Measurements from ENCODE around the gene NLRP12. TPM values are rescaled to one million over a fixed set of nuclear protein-coding genes. Genes with fewer than 3 reads are reported as not detected.

Gene NLRP12
- total and polyA plus RNA-seq, 4 donors = 1.3 to 2.2 (median 1.3) TPM; not detected in 1

DNA sequence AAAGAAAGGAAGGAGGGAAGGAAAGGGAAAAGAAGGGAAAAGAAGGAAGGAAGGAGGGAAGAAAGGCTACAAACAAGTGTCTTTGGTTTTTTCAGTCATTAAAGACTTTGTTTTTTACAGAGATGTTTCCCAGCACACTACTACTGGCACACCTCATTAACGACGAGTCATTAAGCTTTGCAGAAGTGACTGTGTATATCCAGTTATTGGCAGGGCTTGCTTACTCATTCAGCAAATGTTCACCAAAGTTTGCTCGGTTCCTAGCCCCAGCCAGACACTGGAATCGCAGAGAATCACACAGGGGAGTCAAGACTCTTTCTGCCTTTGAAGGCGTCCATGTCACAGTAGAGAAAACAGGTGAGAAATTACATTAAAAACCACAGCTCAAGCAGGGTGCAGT lies 4.3 kb downstream of the NLRP12 start:
- no peak for ATAC-seq (ENCODE audit: low FRiP score)

GRCh38 chr19:53818756-53819155 lies 5.4 kb downstream of the NLRP12 start:
- DNase-seq (no peak), ATAC-seq (ENCODE audit: low FRiP score) (no peak)
- Histone ChIP-seq H3K4me1 (ENCODE audit: control insufficient read depth in 1 of 2, insufficient read depth in 2 of 2, low read length in 2 of 2) (no peaks in the 10 kb centered on the region), H3K9me3 (ENCODE audit: control insufficient read depth, low read length) (no peaks in the 10 kb centered on the region), H3K27me3 (ENCODE audit: control insufficient read depth in 1 of 2, insufficient read depth in 2 of 2, low read length in 1 of 2) (no peaks in the 10 kb centered on the region), H3K4me3 (ENCODE audit: low read length in 2 of 2) (no peak overlapping the region), H3K36me3 (ENCODE audit: control insufficient read depth in 1 of 2, insufficient read depth in 2 of 2, low read length in 1 of 2) (no peaks in the 10 kb centered on the region), H3K27ac (ENCODE audit: low read depth in 1 of 2, low read length in 2 of 2) (no peak overlapping the region)
- intact Hi-C loops (cut with DNase I) = no loop called here
- WGBS, 2 donors = 83 to 86% methylated on average over 13 of the region's 13 CpGs

More for the DNA sequence above, 4.3 kb downstream of the NLRP12 start:
- no peaks in the 10 kb centered on the region for H3K4me1 ChIP-seq (ENCODE audit: control insufficient read depth in 1 of 2, insufficient read depth in 2 of 2, low read length in 2 of 2)
- H3K9me3 ChIP-seq (ENCODE audit: control insufficient read depth, low read length) = no peaks in the 10 kb centered on the region
- no peak overlapping the region for H3K27ac ChIP-seq (ENCODE audit: low read depth in 1 of 2, low read length in 2 of 2)
- intact Hi-C loops (cut with DNase I) = no loop called here
- no peak overlapping the region for H3K4me3 ChIP-seq (ENCODE audit: low read length in 2 of 2)
- no peaks in the 10 kb centered on the region for H3K36me3 ChIP-seq (ENCODE audit: control insufficient read depth in 1 of 2, insufficient read depth in 2 of 2, low read length in 1 of 2)
- H3K27me3 ChIP-seq (ENCODE audit: control insufficient read depth in 1 of 2, insufficient read depth in 2 of 2, low read length in 1 of 2) = no peaks in the 10 kb centered on the region
- 81 to 87% methylated on average over 5 of the region's 5 CpGs for WGBS, 2 donors
- no peak for DNase-seq

DNA sequence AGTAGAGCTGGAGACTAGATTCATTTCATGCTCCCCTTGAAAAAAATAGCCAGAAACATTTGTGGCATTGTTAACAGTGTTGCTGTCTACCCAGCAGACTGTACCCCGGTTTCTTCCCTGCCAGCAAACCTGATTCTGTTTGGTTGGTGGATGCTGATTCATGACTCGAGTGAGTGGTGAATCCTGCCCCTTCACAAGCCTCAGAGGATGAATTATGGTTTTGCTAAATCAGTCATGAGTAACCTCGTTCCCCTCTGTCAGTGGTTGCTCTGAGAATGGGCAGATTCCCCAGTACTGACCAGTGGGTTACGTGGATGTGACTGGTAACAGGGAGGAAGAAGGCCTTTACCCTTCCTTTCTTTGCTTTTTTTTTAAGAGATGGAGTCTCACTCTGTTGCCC lies 10.1 kb downstream of the NLRP12 start:
- DNase-seq = no peak

DNA sequence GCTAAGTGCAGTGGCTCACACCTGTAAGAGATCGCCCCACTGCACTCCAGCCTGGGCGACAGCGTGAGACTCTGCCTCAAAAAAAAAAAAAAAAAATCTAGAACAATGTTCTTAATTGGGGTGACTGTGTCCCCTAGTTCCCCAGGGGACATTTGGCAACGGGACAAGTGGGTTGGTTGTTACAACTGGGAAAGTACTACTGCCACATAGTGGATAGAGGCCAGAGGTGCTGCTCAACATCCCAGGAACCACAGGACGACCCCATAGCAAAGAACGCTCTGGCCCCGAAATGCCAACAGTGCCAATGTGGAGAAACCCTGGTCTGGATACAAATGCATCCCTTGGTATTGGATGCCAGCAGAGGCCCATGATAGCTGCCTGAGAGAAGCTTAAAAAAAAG lies 11.8 kb downstream of the NLRP12 start:
- intact Hi-C loops (cut with DNase I) = no loop called here
- Histone ChIP-seq H3K4me3 (ENCODE audit: low read length in 2 of 2) (no peak overlapping the region), H3K27me3 (ENCODE audit: control insufficient read depth in 1 of 2, insufficient read depth in 2 of 2, low read length in 1 of 2) (no peaks in the 10 kb centered on the region), H3K27ac (ENCODE audit: low read depth in 1 of 2, low read length in 2 of 2) (no peak overlapping the region), H3K9me3 (ENCODE audit: control insufficient read depth, low read length) (no peaks in the 10 kb centered on the region), H3K36me3 (ENCODE audit: control insufficient read depth in 1 of 2, insufficient read depth in 2 of 2, low read length in 1 of 2) (no peaks in the 10 kb centered on the region), H3K4me1 (ENCODE audit: control insufficient read depth in 1 of 2, insufficient read depth in 2 of 2, low read length in 2 of 2) (no peaks in the 10 kb centered on the region)
- 46 to 48% methylated on average over 7 of the region's 7 CpGs for WGBS, 2 donors
- DNase-seq (no peak), ATAC-seq (ENCODE audit: low FRiP score) (no peak)

More for the DNA sequence above, 10.1 kb downstream of the NLRP12 start:
- intact Hi-C loops (cut with DNase I) = no loop called here
- ATAC-seq (ENCODE audit: low FRiP score) = no peak
- no peak overlapping the region for H3K27ac ChIP-seq (ENCODE audit: low read depth in 1 of 2, low read length in 2 of 2)
- no peaks in the 10 kb centered on the region for H3K9me3 ChIP-seq (ENCODE audit: control insufficient read depth, low read length)
- H3K4me3 ChIP-seq (ENCODE audit: low read length in 2 of 2) = no peak overlapping the region
- no peaks in the 10 kb centered on the region for H3K4me1 ChIP-seq (ENCODE audit: control insufficient read depth in 1 of 2, insufficient read depth in 2 of 2, low read length in 2 of 2)
- no peaks in the 10 kb centered on the region for H3K36me3 ChIP-seq (ENCODE audit: control insufficient read depth in 1 of 2, insufficient read depth in 2 of 2, low read length in 1 of 2)
- 67 to 69% methylated on average over 4 of the region's 4 CpGs for WGBS, 2 donors
- H3K27me3 ChIP-seq (ENCODE audit: control insufficient read depth in 1 of 2, insufficient read depth in 2 of 2, low read length in 1 of 2) = no peaks in the 10 kb centered on the region

DNA sequence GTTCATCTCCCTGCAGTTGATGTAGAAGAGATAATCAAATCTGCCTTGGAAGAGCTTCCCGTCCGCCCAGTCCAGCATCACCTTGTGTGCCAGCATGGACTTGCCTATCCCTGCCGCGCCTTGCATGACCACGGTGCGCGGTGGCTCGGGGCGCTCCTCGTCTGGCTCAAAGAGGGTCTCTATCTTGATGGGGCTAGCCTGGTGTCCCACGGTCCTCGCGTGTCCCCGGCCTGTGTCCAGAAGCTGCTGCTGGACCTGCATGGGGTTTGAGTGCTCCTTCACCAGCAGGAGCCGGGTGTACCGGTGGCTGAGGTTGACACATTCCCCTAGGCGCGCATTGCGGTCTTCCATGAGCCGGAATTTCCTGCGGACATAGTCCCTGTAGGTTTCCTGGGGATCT lies 13.2 kb downstream of the NLRP12 start:
- H3K9me3 ChIP-seq (ENCODE audit: control insufficient read depth, low read length) = no peaks in the 10 kb centered on the region
- H3K27me3 ChIP-seq (ENCODE audit: control insufficient read depth in 1 of 2, insufficient read depth in 2 of 2, low read length in 1 of 2) = no peaks in the 10 kb centered on the region
- DNase-seq (peak in 1 of 2 donors; percentile 76), ATAC-seq (ENCODE audit: low FRiP score) (no peak)
- WGBS, 2 donors = 94 to 95% methylated on average over 21 of the region's 21 CpGs
- no peak overlapping the region for H3K4me3 ChIP-seq (ENCODE audit: low read length in 2 of 2)
- H3K36me3 ChIP-seq (ENCODE audit: control insufficient read depth in 1 of 2, insufficient read depth in 2 of 2, low read length in 1 of 2) = no peaks in the 10 kb centered on the region
- no peak overlapping the region for H3K27ac ChIP-seq (ENCODE audit: low read depth in 1 of 2, low read length in 2 of 2)
- intact Hi-C loops (cut with DNase I) = no loop called here
- H3K4me1 ChIP-seq (ENCODE audit: control insufficient read depth in 1 of 2, insufficient read depth in 2 of 2, low read length in 2 of 2) = no peaks in the 10 kb centered on the region

DNA sequence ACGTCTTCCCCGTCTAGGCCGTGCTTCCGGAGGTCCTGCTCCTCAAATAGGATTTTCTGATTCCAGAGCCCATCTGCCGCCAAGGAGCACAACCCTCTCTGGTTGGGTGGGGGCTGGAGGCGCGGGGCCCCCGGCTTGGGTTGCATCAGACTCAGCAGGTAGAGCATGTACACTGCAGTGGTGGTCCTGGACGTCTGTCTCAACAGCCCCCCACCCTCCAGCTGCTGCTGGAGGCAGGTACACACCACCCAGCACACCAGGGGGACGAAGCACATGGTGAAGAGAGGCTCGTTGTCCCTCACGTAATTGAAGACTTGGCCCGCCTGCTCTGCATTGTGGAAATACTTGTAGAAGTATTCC lies 13.9 kb downstream of the NLRP12 start:
- intact Hi-C loops (cut with DNase I) = no loop called here
- Histone ChIP-seq H3K4me1 (ENCODE audit: control insufficient read depth in 1 of 2, insufficient read depth in 2 of 2, low read length in 2 of 2) (no peaks in the 10 kb centered on the region), H3K4me3 (ENCODE audit: low read length in 2 of 2) (no peak overlapping the region), H3K27me3 (ENCODE audit: control insufficient read depth in 1 of 2, insufficient read depth in 2 of 2, low read length in 1 of 2) (no peaks in the 10 kb centered on the region), H3K36me3 (ENCODE audit: control insufficient read depth in 1 of 2, insufficient read depth in 2 of 2, low read length in 1 of 2) (no peaks in the 10 kb centered on the region), H3K9me3 (ENCODE audit: control insufficient read depth, low read length) (no peaks in the 10 kb centered on the region), H3K27ac (ENCODE audit: low read depth in 1 of 2, low read length in 2 of 2) (no peak overlapping the region)
- ATAC-seq (ENCODE audit: low FRiP score) = no peak
- 82 to 83% methylated on average over 13 of the region's 13 CpGs for WGBS, 2 donors
- DNase-seq = no peak

DNA sequence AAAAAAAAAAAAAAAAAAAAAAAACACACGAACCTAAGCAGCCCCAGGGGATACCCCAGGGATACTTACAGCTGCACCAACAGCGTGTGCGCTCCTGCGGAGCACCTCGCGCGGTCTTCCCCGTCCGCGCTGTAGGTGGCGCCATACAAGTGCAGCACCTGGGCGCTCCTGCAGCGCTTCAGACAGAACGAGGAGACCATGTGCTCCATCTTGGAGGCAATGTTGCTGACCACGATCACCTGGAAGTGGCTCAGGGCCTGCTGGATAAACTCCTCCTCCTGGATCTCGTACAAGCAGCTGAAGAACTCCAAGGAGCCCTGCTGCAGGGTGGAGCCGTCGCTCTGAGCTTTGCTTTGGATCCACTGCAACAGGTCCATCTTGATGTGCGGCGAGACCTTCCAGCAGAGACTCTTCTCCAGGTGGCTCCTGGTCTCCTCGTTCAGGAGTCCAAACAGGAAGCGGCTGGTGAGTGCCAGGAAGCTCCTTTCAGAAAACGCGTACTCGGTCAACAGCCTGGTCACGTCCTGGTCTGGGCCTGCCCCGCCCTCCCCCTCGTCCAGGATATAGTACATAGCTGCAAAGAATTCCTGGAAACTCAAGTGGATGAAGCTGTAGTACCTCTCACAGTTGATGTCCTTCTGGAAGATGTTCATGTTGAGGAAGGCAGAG lies 14.5 kb downstream of the NLRP12 start:
- no peaks in the 10 kb centered on the region for H3K9me3 ChIP-seq (ENCODE audit: control insufficient read depth, low read length)
- H3K4me1 ChIP-seq (ENCODE audit: control insufficient read depth in 1 of 2, insufficient read depth in 2 of 2, low read length in 2 of 2) = no peaks in the 10 kb centered on the region
- H3K27ac ChIP-seq (ENCODE audit: low read depth in 1 of 2, low read length in 2 of 2) = no peak overlapping the region
- no peak overlapping the region for H3K4me3 ChIP-seq (ENCODE audit: low read length in 2 of 2)
- 81% methylated on average over 27 to 28 of the region's 28 CpGs for WGBS, 2 donors
- no peaks in the 10 kb centered on the region for H3K27me3 ChIP-seq (ENCODE audit: control insufficient read depth in 1 of 2, insufficient read depth in 2 of 2, low read length in 1 of 2)
- ATAC-seq (ENCODE audit: low FRiP score) (peak; percentile 41), DNase-seq (no peak)
- no peaks in the 10 kb centered on the region for H3K36me3 ChIP-seq (ENCODE audit: control insufficient read depth in 1 of 2, insufficient read depth in 2 of 2, low read length in 1 of 2)
- intact Hi-C loops (cut with DNase I) = no loop called here

DNA sequence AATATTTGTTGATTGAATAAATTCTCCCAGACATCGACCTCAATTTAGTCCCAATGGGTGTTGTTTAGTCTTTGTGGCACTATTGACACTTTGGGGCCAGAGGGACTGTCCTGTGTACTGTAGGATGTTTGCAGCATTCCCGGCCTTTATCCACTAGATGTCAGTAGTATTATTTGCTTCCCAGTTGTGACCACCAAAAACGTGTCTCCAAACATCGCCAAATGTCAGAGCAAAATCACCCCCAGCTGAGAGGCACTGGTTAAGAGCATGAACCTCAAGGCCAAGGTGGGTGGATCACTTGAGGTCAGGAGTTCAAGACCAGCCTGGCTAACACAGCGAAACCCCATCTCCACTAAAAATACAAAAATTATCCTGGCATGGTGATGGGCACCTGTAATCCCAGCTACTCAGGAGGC lies 15.4 kb downstream of the NLRP12 start:
- WGBS, 2 donors = 19 to 23% methylated on average over 5 of the region's 5 CpGs
- no peak overlapping the region for H3K27ac ChIP-seq (ENCODE audit: low read depth in 1 of 2, low read length in 2 of 2)
- DNase-seq (no peak), ATAC-seq (ENCODE audit: low FRiP score) (no peak)
- H3K27me3 ChIP-seq (ENCODE audit: control insufficient read depth in 1 of 2, insufficient read depth in 2 of 2, low read length in 1 of 2) = no peaks in the 10 kb centered on the region
- H3K36me3 ChIP-seq (ENCODE audit: control insufficient read depth in 1 of 2, insufficient read depth in 2 of 2, low read length in 1 of 2) = no peaks in the 10 kb centered on the region
- no peaks in the 10 kb centered on the region for H3K9me3 ChIP-seq (ENCODE audit: control insufficient read depth, low read length)
- intact Hi-C loops (cut with DNase I) = no loop called here
- no peak overlapping the region for H3K4me3 ChIP-seq (ENCODE audit: low read length in 2 of 2)
- H3K4me1 ChIP-seq (ENCODE audit: control insufficient read depth in 1 of 2, insufficient read depth in 2 of 2, low read length in 2 of 2) = no peaks in the 10 kb centered on the region

GRCh38 chr19:53801257-53801656 lies 22.9 kb downstream of the NLRP12 start:
- WGBS, 2 donors = 85 to 90% methylated on average over 9 of the region's 9 CpGs
- no peaks in the 10 kb centered on the region for H3K36me3 ChIP-seq (ENCODE audit: control insufficient read depth in 1 of 2, insufficient read depth in 2 of 2, low read length in 1 of 2)
- no peaks in the 10 kb centered on the region for H3K27me3 ChIP-seq (ENCODE audit: control insufficient read depth in 1 of 2, insufficient read depth in 2 of 2, low read length in 1 of 2)
- no peaks in the 10 kb centered on the region for H3K4me1 ChIP-seq (ENCODE audit: control insufficient read depth in 1 of 2, insufficient read depth in 2 of 2, low read length in 2 of 2)
- no peaks in the 10 kb centered on the region for H3K9me3 ChIP-seq (ENCODE audit: control insufficient read depth, low read length)
- no peak for ATAC-seq (ENCODE audit: low FRiP score)
- no peak overlapping the region for H3K4me3 ChIP-seq (ENCODE audit: low read length in 2 of 2)
- intact Hi-C loops (cut with DNase I) = no loop called here
- DNase-seq = no peak
- no peak overlapping the region for H3K27ac ChIP-seq (ENCODE audit: low read depth in 1 of 2, low read length in 2 of 2)
